Hematopoietic multipotent progenitor cell treated with erythropoietin and hydrocortisone succinate and interleukin-3 and kit ligand, for 15 days (in vitro differentiated cells): ENCODE measurements around the gene ACAT2.
A peak's percentile ranks its signal among the peaks of the same experiment; 100 is the strongest.
"Not testable (repeated sequence)": the region's sequence is repeated elsewhere in the genome, so short reads cannot be mapped to it uniquely, and the experiment has no call there.

Source experiments
- DNase-seq: peaks from one replicate; pipeline ENCODE4 v3.0.0-alpha.2; 2015; ENCODE audit warnings: low spot score

ACAT2 gene

GRCh38 chr6:159730332-159730676, 31.5 kb upstream of the ACAT2 start:
- no peak for DNase-seq

GRCh38 chr6:159732550-159732949, 29.3 kb upstream of the ACAT2 start:
- DNase-seq, result not testable (repeated sequence)

- DNase-seq, result not testable (repeated sequence)
Measured at GRCh38 chr6:159733395-159733794, 28.4 kb upstream of the ACAT2 start.

DNA sequence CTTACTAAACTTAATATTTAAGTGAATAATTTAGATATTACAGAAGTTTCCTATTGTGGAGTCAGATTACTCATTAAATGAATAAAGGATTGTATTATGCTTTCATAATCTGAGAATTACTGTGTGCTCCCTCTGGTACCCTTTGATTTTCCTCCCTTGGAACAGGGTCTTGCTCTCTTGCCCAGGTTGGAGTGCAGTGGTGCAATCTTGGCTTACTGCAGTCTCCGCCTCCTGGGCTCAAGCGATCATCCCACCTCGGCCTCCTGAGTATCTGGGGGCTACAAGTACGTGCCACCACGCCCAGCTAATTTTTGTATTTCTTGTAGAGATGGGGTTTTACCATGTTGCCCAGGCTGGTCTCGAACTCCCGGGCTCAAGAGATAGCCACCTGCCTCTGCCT, 24.9 kb upstream of the ACAT2 start:
- DNase-seq, result no peak

DNA sequence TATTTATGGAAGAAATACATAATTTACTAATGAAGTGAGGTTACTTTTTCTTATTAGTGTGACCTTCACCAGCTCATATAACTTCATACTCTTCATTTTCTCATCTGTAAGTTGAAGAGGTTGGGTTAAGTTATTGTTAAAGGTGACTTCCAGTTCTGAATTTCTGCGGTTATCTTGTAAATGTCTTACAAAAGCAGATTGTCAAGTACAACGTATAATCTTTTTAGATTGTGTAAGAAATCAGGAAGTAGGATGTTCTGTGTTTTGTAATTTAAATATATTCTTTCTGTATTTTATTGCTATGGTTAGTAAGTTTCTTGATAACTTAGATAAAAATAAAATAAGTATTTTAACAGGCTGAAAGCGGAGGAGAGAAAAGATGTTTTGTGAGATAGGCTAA, 22.5 kb upstream of the ACAT2 start:
- DNase-seq, result no peak

DNA sequence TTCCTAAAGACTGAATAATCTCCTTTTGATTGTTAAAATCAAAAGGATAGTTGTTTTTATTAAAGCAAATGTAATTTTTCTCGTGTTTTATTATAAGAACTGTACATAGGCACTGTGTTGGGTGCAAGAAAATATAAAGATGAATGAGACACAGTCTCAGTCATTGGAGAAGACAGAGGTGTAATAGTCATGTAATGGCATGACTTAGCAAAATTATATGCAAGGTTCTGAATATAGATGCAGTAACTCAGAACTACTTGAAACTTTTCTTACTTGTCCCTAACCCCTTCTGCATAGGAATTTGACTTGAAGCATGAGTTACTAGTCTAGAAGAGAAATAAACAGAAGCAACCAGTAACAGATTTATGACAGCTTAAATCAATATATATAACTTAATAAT, 19.7 kb upstream of the ACAT2 start:
- DNase-seq, result peak; percentile 27

- no peak for DNase-seq
Measured at GRCh38 chr6:159745081-159745480, 16.8 kb upstream of the ACAT2 start.

DNA sequence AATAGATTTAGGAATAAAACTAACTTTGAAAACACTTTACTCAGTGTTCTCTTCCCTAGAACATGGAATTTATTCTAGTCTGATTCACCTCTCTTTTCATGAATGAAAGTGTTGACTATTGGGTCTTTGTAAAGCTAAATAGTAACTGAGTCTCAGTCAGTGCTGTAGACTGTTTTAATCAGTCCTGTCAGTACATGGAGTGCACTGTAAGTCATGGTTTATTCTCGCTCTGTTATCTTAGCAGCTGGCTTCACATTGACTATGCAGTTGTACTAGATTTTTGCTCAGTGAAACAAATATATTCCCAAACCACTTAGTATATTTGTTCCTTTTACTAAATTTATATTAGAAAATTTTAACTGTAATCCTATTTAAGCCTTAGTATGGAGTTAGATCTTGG, 15.1 kb upstream of the ACAT2 start:
- DNase-seq, result no peak

- DNase-seq, result not testable (repeated sequence)
Measured at GRCh38 chr6:159748127-159748526, 13.7 kb upstream of the ACAT2 start.

DNA sequence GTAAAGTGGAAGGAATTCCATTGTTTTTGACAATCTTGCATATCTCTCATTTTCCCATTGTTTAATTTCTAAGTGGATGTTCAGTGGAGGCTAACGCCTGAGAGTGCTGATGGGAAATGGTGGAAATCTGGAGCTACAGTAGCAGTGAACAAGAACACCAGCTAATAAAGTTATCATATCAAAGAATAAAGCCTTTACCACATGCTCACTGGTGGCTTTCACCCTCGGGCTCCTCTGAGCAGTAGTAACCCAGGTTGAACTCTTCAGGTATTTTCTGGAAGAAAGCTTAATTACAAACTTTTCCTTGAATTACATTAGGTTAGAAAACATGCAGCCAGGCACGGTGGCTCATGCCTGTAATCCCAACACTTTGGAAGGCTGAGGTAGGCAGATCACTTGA, 10.4 kb upstream of the ACAT2 start:
- no peak for DNase-seq

DNA sequence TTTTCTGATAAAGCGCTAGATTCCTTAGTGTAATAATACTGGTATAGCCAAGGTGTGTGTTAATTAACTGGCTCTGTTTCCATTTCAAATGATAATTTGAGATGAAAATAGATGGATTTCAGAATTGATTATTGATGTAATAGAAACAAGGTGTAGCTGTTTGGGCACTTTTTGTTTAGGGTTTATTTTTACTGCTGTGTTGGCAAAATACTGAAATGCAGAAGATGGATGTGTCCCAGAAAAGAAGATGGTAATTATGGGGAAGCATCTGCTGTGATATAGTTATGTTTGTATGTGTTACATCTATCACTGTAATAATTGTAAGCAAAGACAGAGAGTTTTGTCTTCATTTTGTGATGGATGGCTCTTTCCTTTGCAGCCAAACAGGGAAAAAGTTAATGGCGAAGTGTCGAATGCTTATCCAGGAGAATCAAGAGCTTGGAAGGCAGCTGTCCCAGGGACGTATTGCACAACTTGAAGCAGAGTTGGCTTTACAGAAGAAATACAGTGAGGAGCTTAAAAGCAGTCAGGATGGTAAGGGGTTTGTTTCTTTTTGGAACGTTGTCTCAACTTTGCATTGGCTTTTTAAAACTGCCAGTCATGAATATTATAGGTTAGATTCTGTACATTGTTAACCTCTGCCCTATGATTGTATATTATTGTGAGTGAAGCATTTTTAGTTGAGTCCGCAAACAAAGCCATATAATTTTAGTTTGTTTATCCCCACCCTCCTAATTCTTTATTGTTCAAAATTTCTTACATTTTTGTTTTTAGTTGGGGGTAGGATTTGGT, 8.6 kb upstream of the ACAT2 start:
- DNase-seq, result no peak

DNA sequence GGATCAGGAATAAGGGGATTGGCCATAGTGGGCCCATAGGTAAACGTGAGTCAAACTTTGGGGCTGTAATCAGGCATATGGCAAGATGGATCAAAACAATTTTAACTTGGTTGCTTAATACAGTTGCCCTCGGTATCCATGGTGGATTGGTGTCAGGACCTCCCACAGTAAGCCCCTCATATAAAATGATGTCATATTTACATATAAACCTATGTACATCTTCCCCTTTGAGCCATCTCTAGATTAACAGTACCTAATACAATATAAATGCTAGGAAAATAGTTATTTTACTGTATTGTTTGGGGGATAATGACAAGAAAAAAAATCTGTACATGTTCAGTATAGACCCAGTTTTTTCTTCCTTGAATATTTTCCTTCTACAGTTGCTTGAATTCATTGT, 7.4 kb upstream of the ACAT2 start:
- DNase-seq, result no peak

- no peak for DNase-seq
Measured at GRCh38 chr6:159754959-159755914, 6.6 kb upstream of the ACAT2 start.

GRCh38 chr6:159756508-159756907, 5.3 kb upstream of the ACAT2 start:
- DNase-seq, result no peak

DNA sequence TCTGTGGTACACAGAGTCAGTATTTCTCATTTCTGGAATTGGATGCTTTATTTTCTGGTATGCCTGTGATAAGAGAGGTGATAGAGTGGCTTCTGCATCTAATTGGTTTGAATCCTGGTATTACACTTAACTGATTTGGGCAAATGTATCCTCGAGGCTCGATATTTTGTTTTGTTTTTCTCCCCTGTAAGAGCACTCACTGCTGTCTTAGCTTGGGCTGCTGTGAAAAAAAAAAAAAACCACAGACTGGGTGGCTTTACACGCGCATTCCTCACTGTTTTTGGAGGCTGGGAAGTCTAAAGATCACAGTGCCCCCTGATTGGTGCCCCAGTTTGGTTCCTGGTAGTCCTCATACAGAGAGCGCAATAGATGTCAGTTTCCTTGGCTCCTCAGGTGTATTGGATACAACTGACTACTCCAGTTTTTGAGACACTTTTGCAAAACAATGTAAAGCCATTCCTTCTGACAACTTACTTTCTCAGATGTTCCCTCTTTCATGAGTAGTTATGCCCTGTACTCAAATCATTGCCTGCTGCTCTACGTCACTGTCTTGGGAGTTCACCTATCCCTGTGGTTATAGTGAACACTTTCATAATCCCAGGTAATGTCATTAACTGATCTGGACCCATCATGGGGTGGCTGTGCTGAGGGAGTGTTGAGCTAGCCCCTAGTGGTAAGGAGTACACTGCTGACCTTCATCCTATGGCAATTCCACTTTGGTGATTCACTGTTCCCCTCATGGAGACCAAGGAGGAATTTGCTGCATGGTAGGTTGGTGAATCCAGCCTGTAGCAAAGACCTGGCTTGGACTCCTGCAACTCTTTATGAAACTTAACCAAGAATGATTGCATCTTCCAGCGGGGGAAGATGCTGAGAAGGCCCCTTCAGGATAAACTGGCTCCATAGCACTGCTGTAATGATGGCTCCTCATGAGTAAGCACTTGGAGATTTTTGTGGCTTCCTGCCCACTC, 3.5 kb upstream of the ACAT2 start:
- DNase-seq, result no peak

- DNase-seq, result no peak
Measured at GRCh38 chr6:159759645-159760044, 2.2 kb upstream of the ACAT2 start.

- no peak for DNase-seq
Measured at GRCh38 chr6:159760602-159761057, 1.2 kb upstream of the ACAT2 start.

- no peak for DNase-seq
Measured at GRCh38 chr6:159761129-159761872, 544 bp upstream of the ACAT2 start.

DNA sequence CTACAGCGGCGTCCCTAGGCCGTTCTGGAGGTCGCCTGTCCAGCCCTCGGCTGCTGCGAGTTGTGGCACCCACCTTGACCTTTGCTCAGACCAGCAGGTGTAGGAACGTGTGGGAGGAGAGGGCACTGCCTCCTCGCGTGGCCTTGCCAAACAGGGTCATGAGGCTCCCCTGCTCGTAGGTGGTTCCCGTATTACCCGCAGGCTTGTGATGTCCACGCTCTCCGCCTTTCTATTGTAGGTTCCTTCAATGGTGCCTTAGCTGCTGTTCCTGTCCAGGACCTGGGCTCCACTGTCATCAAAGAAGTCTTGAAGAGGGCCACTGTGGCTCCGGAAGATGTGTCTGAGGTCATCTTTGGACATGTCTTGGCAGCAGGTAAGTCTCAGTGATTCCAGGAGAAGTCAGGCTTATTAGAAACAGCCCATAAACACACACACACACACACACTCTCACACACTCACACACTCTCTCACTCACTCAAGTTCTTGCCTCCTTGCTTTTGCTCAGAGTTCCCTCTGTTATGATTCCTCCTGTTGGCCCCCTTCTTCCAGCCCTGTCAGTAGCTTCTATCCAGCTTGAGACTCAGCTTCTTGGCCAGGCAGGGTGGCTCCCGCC, 942 bp downstream of the ACAT2 start:
- DNase-seq, result no peak

DNA sequence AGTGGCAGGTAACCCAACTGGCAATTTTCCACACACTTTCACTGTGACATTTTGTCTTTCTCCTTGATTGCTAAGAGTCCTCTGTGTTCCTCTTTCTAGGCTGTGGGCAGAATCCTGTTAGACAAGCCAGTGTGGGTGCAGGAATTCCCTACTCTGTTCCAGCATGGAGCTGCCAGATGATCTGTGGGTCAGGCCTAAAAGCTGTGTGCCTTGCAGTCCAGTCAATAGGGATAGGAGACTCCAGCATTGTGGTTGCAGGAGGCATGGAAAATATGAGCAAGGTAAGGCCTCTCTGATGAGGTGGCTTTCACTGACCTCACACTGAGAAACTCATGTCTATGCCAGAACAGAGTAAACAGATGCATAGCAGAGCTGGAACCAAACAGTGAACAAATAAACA, 5.1 kb downstream of the ACAT2 start:
- DNase-seq, result no peak

DNA sequence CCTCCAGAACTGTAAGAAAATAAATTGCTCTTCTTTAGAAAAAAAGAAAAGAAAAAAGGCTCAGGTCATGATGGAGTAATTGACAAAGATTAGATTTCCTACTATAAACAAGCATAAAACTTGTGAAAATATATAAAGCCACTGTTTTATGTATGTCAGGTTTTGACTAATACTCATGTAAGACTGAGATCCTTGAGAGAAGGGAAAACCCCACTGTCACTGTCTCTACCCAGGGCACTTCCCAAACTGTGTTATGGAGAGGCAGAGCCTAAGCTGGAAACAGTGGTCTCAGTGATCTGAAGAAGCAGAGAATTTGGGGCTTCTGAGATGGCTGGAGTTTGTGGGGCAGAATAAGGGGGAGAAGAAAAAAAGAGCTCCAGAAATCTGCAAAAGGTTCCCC, 7.6 kb downstream of the ACAT2 start:
- no peak for DNase-seq
